PC-9 (cell line): ENCODE measurements around the gene STX16. TPM values are rescaled to one million over a fixed set of nuclear protein-coding genes. Genes with fewer than 3 reads are reported as not detected.
A peak's percentile ranks its signal among the peaks of the same experiment; 100 is the strongest.

Experiments
- BruUV-seq: library from RNA; stranded (reverse); fragments of 400-500 nt; replicated peaks from 2 replicates; lab custom pipeline; 2021; lab: Mats Ljungman, UMichigan
- CTCF ChIA-PET: fragments of 300-600 bp; sonication (Branson Sonifier 250); formaldehyde crosslinking; loops from one replicate; lab custom pipeline; 2022; ENCODE audit warnings: antibody characterized with exemption; lab: Charles Lee
- POLR2A ChIA-PET: fragments of 300-600 bp; sonication (Branson Sonifier 250); formaldehyde crosslinking; loops from one replicate; lab custom pipeline; 2022; ENCODE audit warnings: antibody characterized with exemption; ENCODE audit not compliant: unreplicated experiment; lab: Charles Lee
- DNase-seq, 2 experiments: peaks; one replicate each; pipeline versions ENCODE4 v3.0.0 to v3.0.0-alpha.2; 2015 to 2022; ENCODE audit warnings: mixed read lengths in 1 of 2
- H2AFZ ChIP-seq: fragments of 200-600 bp; sonication (generic); 2 replicates; pipeline ENCODE4 v1.8.1; 2017; ENCODE audit warnings: antibody characterized with exemption
- H3F3A ChIP-seq: fragments of 200-600 bp; sonication (generic); 2 replicates; pipeline ENCODE4 v1.8.1; 2017; ENCODE audit warnings: antibody characterized with exemption, mild to moderate bottlenecking, low read depth; ENCODE audit not compliant: insufficient read depth
- H3K27ac ChIP-seq: fragments of 200-600 bp; sonication (generic); 2 replicates; pipeline ENCODE4 v1.6.1; 2016; ENCODE audit warnings: mixed run types
- H3K27me3 ChIP-seq: fragments of 200-600 bp; sonication (generic); 2 replicates; pipeline ENCODE4 v1.6.1; 2016; ENCODE audit warnings: low read depth, mixed run types; ENCODE audit not compliant: insufficient read depth
- H3K36me3 ChIP-seq: fragments of 200-600 bp; sonication (generic); 2 replicates; pipeline ENCODE4 v1.6.1; 2016; ENCODE audit warnings: low read depth, mixed run types
- H3K4me1 ChIP-seq: fragments of 200-600 bp; sonication (generic); replicated peaks from 2 replicates; pipeline ENCODE4 v1.6.1; 2016; ENCODE audit warnings: mixed run types; ENCODE audit not compliant: insufficient read depth
- H3K4me2 ChIP-seq: fragments of 200-600 bp; sonication (generic); 2 replicates; pipeline ENCODE4 v1.6.1; 2017; ENCODE audit warnings: mixed run types
- H3K4me3 ChIP-seq: fragments of 200-600 bp; sonication (generic); 2 replicates; pipeline ENCODE4 v1.6.1; 2016; ENCODE audit warnings: mixed run types
- H3K79me2 ChIP-seq: fragments of 200-600 bp; sonication (generic); 2 replicates; pipeline ENCODE4 v1.6.1; 2017; ENCODE audit warnings: low read depth, mixed run types
- H3K9me2 ChIP-seq: fragments of 200-600 bp; sonication (generic); 2 replicates; pipeline ENCODE4 v1.8.1; 2017; ENCODE audit warnings: mild to moderate bottlenecking; ENCODE audit not compliant: insufficient read depth
- H3K9me3 ChIP-seq: fragments of 200-600 bp; sonication (generic); 2 replicates; pipeline ENCODE4 v1.8.1; 2016; ENCODE audit warnings: low read depth; ENCODE audit not compliant: insufficient read depth
- H4K20me1 ChIP-seq: fragments of 200-600 bp; sonication (generic); 2 replicates; pipeline ENCODE4 v1.8.1; 2017; ENCODE audit not compliant: insufficient read depth
- CTCF ChIP-seq: fragments of 200-600 bp; sonication (generic); conservative IDR thresholded peaks from 2 replicates; pipeline ENCODE4 v1.6.1; 2017; ENCODE audit warnings: mixed run types, antibody characterized with exemption, mild to moderate bottlenecking, moderate library complexity
- EZH2 ChIP-seq: fragments of 200-600 bp; sonication (generic); IDR thresholded peaks from 2 replicates; pipeline ENCODE4 v1.8.0; 2017; ENCODE audit warnings: antibody characterized with exemption, low read depth
- intact Hi-C: fragments of 100-400 bp; cut with micrococcal nuclease; formaldehyde crosslinking; loops from one replicate; pipeline ENCODE4 v1.10.0; 2022; ENCODE audit not compliant: unreplicated experiment
- total RNA-seq: library from RNA; stranded (reverse); gene quantifications from 2 replicates; pipeline ENCODE4 v1.2.3, GENCODE V29; 2021

STX16 gene
- total RNA-seq, 1 experiment from 2014 or later, result 76.3 TPM

- Histone ChIP-seq H3K36me3 (peaks cover 28% of the 10 kb centered on the region), H3K4me3 (no peak overlapping the region), H3K79me2 (peaks cover 95% of the 10 kb centered on the region), H4K20me1 (peaks cover 81% of the 10 kb centered on the region), H3K27me3 (no peaks in the 10 kb centered on the region), H3K9me3 (no peaks in the 10 kb centered on the region), H3K27ac (no peak overlapping the region), H2AFZ (no peak overlapping the region), H3K4me2 (no peak overlapping the region), H3K4me1 (peaks cover 29% of the 10 kb centered on the region), H3K9me2 (no peaks in the 10 kb centered on the region), H3F3A (peaks cover 7% of the 10 kb centered on the region; the same call in 1 of the 2 replicates)
- no TSS peak for BruUV-seq
- POLR2A ChIA-PET, result interaction anchor here (0.6 kb wide), 2 partner anchors 14 to 35 kb away, joined by 3 read pairs; no protein-coding TSS in a partner anchor
- no peak for TF ChIP-seq CTCF
- intact Hi-C loops, result loop anchor here (10.0 kb wide), 1 partner anchor 173 kb away; no protein-coding TSS in a partner anchor
- CTCF ChIA-PET, result no interaction called here
- no peak for DNase-seq
Measured at GRCh38 chr20:58657986-58658385, 6.9 kb downstream of the STX16 start.

- BruUV-seq, result no TSS peak
- no peak overlapping the region; the same call in 1 of the 2 replicates for H3K4me2 ChIP-seq
- H3K27ac ChIP-seq, result peak overlapping the region; percentile 41
- H3K9me2 ChIP-seq, result no peaks in the 10 kb centered on the region
- no peak overlapping the region for H2AFZ ChIP-seq
- ChIA-PET CTCF (interaction anchor here (0.7 kb wide), 1 partner anchor 837 kb away, joined by 5 read pairs; no protein-coding TSS in a partner anchor), POLR2A (no interaction called here)
- peaks cover 32% of the 10 kb centered on the region for H3K36me3 ChIP-seq
- H3K27me3 ChIP-seq, result no peaks in the 10 kb centered on the region
- H3K79me2 ChIP-seq, result peaks cover 93% of the 10 kb centered on the region
- DNase-seq, result no peak
- TF ChIP-seq CTCF (no peak), EZH2 (no peak)
- no peaks in the 10 kb centered on the region for H3K9me3 ChIP-seq
- peaks cover 7% of the 10 kb centered on the region; the same call in 1 of the 2 replicates for H3F3A ChIP-seq
- peaks cover 22% of the 10 kb centered on the region for H3K4me1 ChIP-seq
- intact Hi-C loops, result loop anchor here (10.0 kb wide), 1 partner anchor 174 kb away; no protein-coding TSS in a partner anchor
- H4K20me1 ChIP-seq, result peaks cover 84% of the 10 kb centered on the region
- no peak overlapping the region for H3K4me3 ChIP-seq
Measured at GRCh38 chr20:58658760-58659159, 7.7 kb downstream of the STX16 start.

GRCh38 chr20:58659841-58660240, 8.8 kb downstream of the STX16 start:
- Histone ChIP-seq H3K4me1 (peaks cover 12% of the 10 kb centered on the region; the same call in 1 of the 2 replicates), H3K9me2 (no peaks in the 10 kb centered on the region), H4K20me1 (peaks cover 89% of the 10 kb centered on the region), H3K27me3 (no peaks in the 10 kb centered on the region), H3K36me3 (peaks cover 34% of the 10 kb centered on the region; the same call in 1 of the 2 replicates), H3K4me2 (no peak overlapping the region), H2AFZ (no peak overlapping the region), H3K79me2 (peaks cover 93% of the 10 kb centered on the region), H3K9me3 (no peaks in the 10 kb centered on the region), H3K4me3 (no peak overlapping the region), H3F3A (peaks cover 11% of the 10 kb centered on the region; the same call in 1 of the 2 replicates), H3K27ac (peak overlapping the region; percentile 41)
- ChIA-PET POLR2A (interaction anchor here (0.5 to 1.2 kb wide), 2 partner anchors 251 to 271 kb away, joined by 3 to 4 read pairs; partner anchors contain the start of gene VAPB), CTCF (no interaction called here)
- intact Hi-C loops, result loop anchor here (10.0 kb wide), 1 partner anchor 175 kb away; no protein-coding TSS in a partner anchor
- peak; percentile 20 to 76 for DNase-seq
- TF ChIP-seq CTCF, result no peak
- TF ChIP-seq EZH2, result no peak
- no TSS peak for BruUV-seq
